ENCODE data around the gene MAPK10.

GRCh38 chr4:85940151-85940550 is 419.7 kb downstream of the MAPK10 start:
- TF ChIP-seq CTCF (IDR thresholded peaks at IDR 0.05): no peak
- TF ChIP-seq POLR2AphosphoS5 (IDR thresholded peaks at IDR 0.05): no peak
